Neural cell (in vitro differentiated cells): ENCODE results near the gene LYAR. TPM values are rescaled to one million over a fixed set of nuclear protein-coding genes. Genes with fewer than 3 reads are reported as not detected.
A peak's percentile ranks its signal among the peaks of the same experiment; 100 is the strongest.

Source experiments
- H2AFZ ChIP-seq: fragments of 200-600, 300-800 bp; sonication (generic), shearing (Covaris generic); 2 replicates; pipeline ENCODE4 v1.6.0; 2014; ENCODE audit warnings: low read depth, mild to moderate bottlenecking, antibody characterized with exemption, low read length, moderate library complexity
- H3F3A ChIP-seq: fragments of 200-600 bp; shearing (Covaris generic); 2 replicates; pipeline ENCODE4 v1.6.1; 2016; ENCODE audit warnings: mild to moderate bottlenecking, moderate library complexity, mixed read lengths, antibody characterized with exemption, low read length; ENCODE audit not compliant: insufficient read depth, poor library complexity, severe bottlenecking
- H3K27ac ChIP-seq: fragments of 200-600, 300-800 bp; sonication (generic), shearing (Covaris generic); 2 replicates; pipeline ENCODE4 v1.5.1; 2014; ENCODE audit warnings: mild to moderate bottlenecking, low read length, moderate library complexity
- H3K27me3 ChIP-seq: fragments of 300-800, 200-600 bp; sonication (generic), shearing (Covaris generic); 2 replicates; pipeline ENCODE4 v1.6.0; 2014; ENCODE audit warnings: mild to moderate bottlenecking, low read depth, low read length, moderate library complexity; ENCODE audit not compliant: insufficient read depth
- H3K36me3 ChIP-seq: fragments of 300-800, 200-600 bp; sonication (generic), shearing (Covaris generic); 2 replicates; pipeline ENCODE4 v1.5.1; 2014; ENCODE audit warnings: mild to moderate bottlenecking, antibody characterized with exemption, low read length, moderate library complexity; ENCODE audit not compliant: insufficient read depth
- H3K4me2 ChIP-seq: fragments of 300-800, 200-600 bp; sonication (generic), shearing (Covaris generic); 2 replicates; pipeline ENCODE4 v1.6.0; 2014; ENCODE audit warnings: mild to moderate bottlenecking, low read length
- H3K4me3 ChIP-seq: fragments of 300-800, 200-600 bp; sonication (generic), shearing (Covaris generic); 2 replicates; pipeline ENCODE4 v1.5.1; 2014; ENCODE audit warnings: mild to moderate bottlenecking, low read length, moderate library complexity
- H3K79me2 ChIP-seq: fragments of 200-600 bp; shearing (Covaris generic); replicated peaks from 2 replicates; pipeline ENCODE4 v1.6.0; 2014; ENCODE audit warnings: mild to moderate bottlenecking, low read length, moderate library complexity; ENCODE audit not compliant: insufficient read depth
- H3K9ac ChIP-seq: fragments of 300-800, 200-600 bp; sonication (generic), shearing (Covaris generic); 2 replicates; pipeline ENCODE4 v1.6.1; 2016; ENCODE audit warnings: mild to moderate bottlenecking, low read length, mixed read lengths
- H3K9me2 ChIP-seq: fragments of 200-600 bp; shearing (Covaris generic); 2 replicates; pipeline ENCODE4 v1.6.1; 2016; ENCODE audit warnings: mild to moderate bottlenecking, low read length, mixed read lengths; ENCODE audit not compliant: insufficient read depth
- H3K9me3 ChIP-seq: fragments of 200-600, 300-800 bp; sonication (generic), shearing (Covaris generic); 2 replicates; pipeline ENCODE4 v1.6.1; 2016; ENCODE audit warnings: mild to moderate bottlenecking, mixed run types, low read length, moderate library complexity, mixed read lengths
- H4K20me1 ChIP-seq: fragments of 200-600 bp; shearing (Covaris generic); 2 replicates; pipeline ENCODE4 v1.6.1; 2016; ENCODE audit warnings: mild to moderate bottlenecking, mixed run types; ENCODE audit not compliant: insufficient read depth
- CTCF ChIP-seq: fragments of 450-650 bp; IDR thresholded peaks from 2 replicates; pipeline ENCODE4 v1.5.1; 2014; ENCODE audit warnings: antibody characterized with exemption, mild to moderate bottlenecking, moderate library complexity; ENCODE audit not compliant: poor library complexity, severe bottlenecking
- EP300 ChIP-seq: fragments of 450-650 bp; conservative IDR thresholded peaks from 2 replicates; pipeline ENCODE4 v1.6.1; 2014; ENCODE audit warnings: antibody characterized with exemption, mild to moderate bottlenecking, moderate library complexity; ENCODE audit not compliant: poor library complexity, severe bottlenecking
- EZH2 ChIP-seq: fragments of 200-600, 300-800 bp; shearing (Covaris generic), sonication (generic); IDR thresholded peaks from 2 replicates; pipeline ENCODE4 v1.6.1; 2014; ENCODE audit warnings: antibody characterized with exemption, low read length, borderline replicate concordance, mild to moderate bottlenecking; ENCODE audit not compliant: insufficient read depth, poor library complexity, severe bottlenecking
- MXI1 ChIP-seq: fragments of 450-650 bp; conservative IDR thresholded peaks from 2 replicates; pipeline ENCODE4 v1.6.1; 2014; ENCODE audit warnings: antibody characterized with exemption, mild to moderate bottlenecking; ENCODE audit not compliant: poor library complexity, severe bottlenecking
- POLR2AphosphoS5 ChIP-seq: IDR thresholded peaks from 2 replicates; pipeline ENCODE4 v1.6.1; 2012
- RAD21 ChIP-seq: fragments of 450-650 bp; conservative IDR thresholded peaks from 2 replicates; pipeline ENCODE4 v1.6.1; 2014; ENCODE audit warnings: antibody characterized with exemption, mild to moderate bottlenecking, moderate library complexity
- REST ChIP-seq: IDR thresholded peaks from 2 replicates; pipeline ENCODE4 v1.6.1; 2012; ENCODE audit warnings: borderline replicate concordance
- SMC3 ChIP-seq: fragments of 450-650 bp; conservative IDR thresholded peaks from 2 replicates; pipeline ENCODE4 v1.6.1; 2014; ENCODE audit warnings: antibody characterized with exemption, mild to moderate bottlenecking, moderate library complexity; ENCODE audit not compliant: poor library complexity
- TAF1 ChIP-seq: IDR thresholded peaks from 2 replicates; pipeline ENCODE4 v1.6.1; 2012; ENCODE audit warnings: low read depth
- polyA plus RNA-seq: library from polyadenylated mRNA; depleted of rRNA; stranded (reverse); fragments of >200 nt; gene quantifications from 2 replicates; pipeline ENCODE4 v1.2.3, GENCODE V29; 2014

Gene LYAR
- polyA plus RNA-seq, 1 donor from 2014 or later = 14.7 TPM

- Histone ChIP-seq H3K4me2 (no peak within 1 kb of the TSS), H3K27ac (no peak within 1 kb of the TSS), H4K20me1 (no peaks in the 10 kb centered on the region), H3K79me2 (no peaks in the 10 kb centered on the region), H2AFZ (no peak within 1 kb of the TSS), H3K4me3 (peak within 1 kb of the TSS; percentile 56), H3K9me3 (no peaks in the 10 kb centered on the region), H3K9ac (no peak within 1 kb of the TSS), H3K36me3 (no peaks in the 10 kb centered on the region), H3F3A (no peaks in the 10 kb centered on the region), H3K9me2 (no peaks in the 10 kb centered on the region), H3K27me3 (peaks cover 54% of the 10 kb centered on the region)
- TF ChIP-seq TAF1 = no peak
- no peak for TF ChIP-seq RAD21
- no peak for TF ChIP-seq EP300
- no peak for TF ChIP-seq MXI1
- TF ChIP-seq SMC3 = no peak
- no peak for TF ChIP-seq POLR2AphosphoS5
- TF ChIP-seq REST = no peak
- TF ChIP-seq CTCF = no peak
- TF ChIP-seq EZH2 = no peak
These were observed 63.1 kb downstream of the LYAR start, which contains the start of gene OTOP1 for GRCh38 chr4:4226606-4227438. Gene OTOP1, minus strand, starts transcription at chr4:4226929. Its CDS starts 65 bp downstream, at chr4:4226864.

- no peak overlapping the region for H3K9ac ChIP-seq
- no peak overlapping the region for H3K4me2 ChIP-seq
- H3K9me3 ChIP-seq = no peaks in the 10 kb centered on the region
- H2AFZ ChIP-seq = no peak overlapping the region
- H3F3A ChIP-seq = no peaks in the 10 kb centered on the region
- no peaks in the 10 kb centered on the region for H3K9me2 ChIP-seq
- TF ChIP-seq REST (no peak), RAD21 (no peak), MXI1 (no peak), TAF1 (no peak), CTCF (no peak), EZH2 (no peak), SMC3 (no peak), POLR2AphosphoS5 (no peak), EP300 (no peak)
- H3K79me2 ChIP-seq = no peaks in the 10 kb centered on the region
- peaks cover 55% of the 10 kb centered on the region for H3K27me3 ChIP-seq
- H3K36me3 ChIP-seq = no peaks in the 10 kb centered on the region
- H3K27ac ChIP-seq = no peak overlapping the region
- H4K20me1 ChIP-seq = no peaks in the 10 kb centered on the region
- peak overlapping the region; percentile 56 for H3K4me3 ChIP-seq
These were observed 63.9 kb downstream of the LYAR start for GRCh38 chr4:4225915-4226605.
